PC-9 (cell line): Measurements from ENCODE around the gene UBXN11. TPM values are rescaled to one million over a fixed set of nuclear protein-coding genes. Genes with fewer than 3 reads are reported as not detected.

Source experiments
- BruUV-seq: library from RNA; stranded (reverse); fragments of 400-500 nt; replicated peaks from 2 replicates; lab custom pipeline; 2021; lab: Mats Ljungman, UMichigan
- CTCF ChIA-PET: fragments of 300-600 bp; sonication (Branson Sonifier 250); formaldehyde crosslinking; loops from one replicate; lab custom pipeline; 2022; ENCODE audit warnings: antibody characterized with exemption; lab: Charles Lee
- POLR2A ChIA-PET: fragments of 300-600 bp; sonication (Branson Sonifier 250); formaldehyde crosslinking; loops from one replicate; lab custom pipeline; 2022; ENCODE audit warnings: antibody characterized with exemption; ENCODE audit not compliant: unreplicated experiment; lab: Charles Lee
- DNase-seq, 2 experiments: peaks; one replicate each; pipeline versions ENCODE4 v3.0.0 to v3.0.0-alpha.2; 2015 to 2022; ENCODE audit warnings: mixed read lengths in 1 of 2
- H2AFZ ChIP-seq: fragments of 200-600 bp; sonication (generic); 2 replicates; pipeline ENCODE4 v1.8.1; 2017; ENCODE audit warnings: antibody characterized with exemption
- H3F3A ChIP-seq: fragments of 200-600 bp; sonication (generic); 2 replicates; pipeline ENCODE4 v1.8.1; 2017; ENCODE audit warnings: antibody characterized with exemption, mild to moderate bottlenecking, low read depth; ENCODE audit not compliant: insufficient read depth
- H3K27ac ChIP-seq: fragments of 200-600 bp; sonication (generic); 2 replicates; pipeline ENCODE4 v1.6.1; 2016; ENCODE audit warnings: mixed run types
- H3K27me3 ChIP-seq: fragments of 200-600 bp; sonication (generic); 2 replicates; pipeline ENCODE4 v1.6.1; 2016; ENCODE audit warnings: low read depth, mixed run types; ENCODE audit not compliant: insufficient read depth
- H3K36me3 ChIP-seq: fragments of 200-600 bp; sonication (generic); 2 replicates; pipeline ENCODE4 v1.6.1; 2016; ENCODE audit warnings: low read depth, mixed run types
- H3K4me1 ChIP-seq: fragments of 200-600 bp; sonication (generic); replicated peaks from 2 replicates; pipeline ENCODE4 v1.6.1; 2016; ENCODE audit warnings: mixed run types; ENCODE audit not compliant: insufficient read depth
- H3K4me2 ChIP-seq: fragments of 200-600 bp; sonication (generic); 2 replicates; pipeline ENCODE4 v1.6.1; 2017; ENCODE audit warnings: mixed run types
- H3K4me3 ChIP-seq: fragments of 200-600 bp; sonication (generic); 2 replicates; pipeline ENCODE4 v1.6.1; 2016; ENCODE audit warnings: mixed run types
- H3K79me2 ChIP-seq: fragments of 200-600 bp; sonication (generic); 2 replicates; pipeline ENCODE4 v1.6.1; 2017; ENCODE audit warnings: low read depth, mixed run types
- H3K9me2 ChIP-seq: fragments of 200-600 bp; sonication (generic); 2 replicates; pipeline ENCODE4 v1.8.1; 2017; ENCODE audit warnings: mild to moderate bottlenecking; ENCODE audit not compliant: insufficient read depth
- H3K9me3 ChIP-seq: fragments of 200-600 bp; sonication (generic); 2 replicates; pipeline ENCODE4 v1.8.1; 2016; ENCODE audit warnings: low read depth; ENCODE audit not compliant: insufficient read depth
- H4K20me1 ChIP-seq: fragments of 200-600 bp; sonication (generic); 2 replicates; pipeline ENCODE4 v1.8.1; 2017; ENCODE audit not compliant: insufficient read depth
- CTCF ChIP-seq: fragments of 200-600 bp; sonication (generic); conservative IDR thresholded peaks from 2 replicates; pipeline ENCODE4 v1.6.1; 2017; ENCODE audit warnings: mixed run types, antibody characterized with exemption, mild to moderate bottlenecking, moderate library complexity
- EZH2 ChIP-seq: fragments of 200-600 bp; sonication (generic); IDR thresholded peaks from 2 replicates; pipeline ENCODE4 v1.8.0; 2017; ENCODE audit warnings: antibody characterized with exemption, low read depth
- intact Hi-C: fragments of 100-400 bp; cut with micrococcal nuclease; formaldehyde crosslinking; loops from one replicate; pipeline ENCODE4 v1.10.0; 2022; ENCODE audit not compliant: unreplicated experiment
- total RNA-seq: library from RNA; stranded (reverse); gene quantifications from 2 replicates; pipeline ENCODE4 v1.2.3, GENCODE V29; 2021

Gene UBXN11
- total RNA-seq, 1 experiment from 2014 or later = 57.2 TPM

GRCh38 chr1:26281971-26282370 is 24.5 kb downstream of the UBXN11 start:
- intact Hi-C loops = no loop called here
- POLR2A ChIA-PET = interaction anchor here (0.5 to 0.6 kb wide), 2 partner anchors 583 to 1154 kb away, joined by 3 to 4 read pairs; no protein-coding TSS in a partner anchor
- BruUV-seq = no TSS peak

GRCh38 chr1:26281091-26281958 is 25.1 kb downstream of the UBXN11 start:
- Histone ChIP-seq H3K4me2 (peak overlapping the region; percentile 87), H3K9me2 (no peaks in the 10 kb centered on the region), H3K27ac (no peak overlapping the region), H3K36me3 (peaks cover 14% of the 10 kb centered on the region; the same call in 1 of the 2 replicates), H3K4me3 (no peak overlapping the region), H2AFZ (no peak overlapping the region), H3F3A (peaks cover 33% of the 10 kb centered on the region; the same call in 1 of the 2 replicates), H3K79me2 (peaks cover 9% of the 10 kb centered on the region; the same call in 1 of the 2 replicates), H4K20me1 (0 out of 2 replicates have a peak, but pooled peaks cover 3% of the 10 kb centered on the region), H3K27me3 (no peaks in the 10 kb centered on the region), H3K4me1 (peaks cover 47% of the 10 kb centered on the region), H3K9me3 (no peaks in the 10 kb centered on the region)
- POLR2A ChIA-PET = interaction anchor here (0.5 to 0.6 kb wide), 2 partner anchors 48 to 1155 kb away, joined by 3 read pairs; no protein-coding TSS in a partner anchor
- intact Hi-C loops = no loop called here
- no peak for TF ChIP-seq CTCF
- TF ChIP-seq EZH2 = no peak
- TSS peak; percentile 72 for BruUV-seq
- no peak for DNase-seq
- CTCF ChIA-PET = interaction anchor here (0.7 kb wide), 1 partner anchor 112 kb away, joined by 5 read pairs; no protein-coding TSS in a partner anchor

More at GRCh38 chr1:26281971-26282370, 24.5 kb downstream of the UBXN11 start:
- Histone ChIP-seq H3K27me3 (no peaks in the 10 kb centered on the region), H3K4me2 (no peak overlapping the region), H3K27ac (no peak overlapping the region), H3K4me1 (peaks cover 41% of the 10 kb centered on the region), H3K4me3 (no peak overlapping the region), H3F3A (peaks cover 27% of the 10 kb centered on the region; the same call in 1 of the 2 replicates), H3K79me2 (peaks cover 9% of the 10 kb centered on the region; the same call in 1 of the 2 replicates), H3K36me3 (peaks cover 8% of the 10 kb centered on the region; the same call in 1 of the 2 replicates), H3K9me2 (no peaks in the 10 kb centered on the region), H3K9me3 (no peaks in the 10 kb centered on the region), H4K20me1 (0 out of 2 replicates have a peak, but pooled peaks cover 3% of the 10 kb centered on the region), H2AFZ (no peak overlapping the region)
- peak in 1 of 2 experiments; percentile 28 for DNase-seq
- TF ChIP-seq EZH2 (no peak), CTCF (no peak)
- CTCF ChIA-PET = no interaction called here

- Histone ChIP-seq H3K4me3 (peak overlapping the region; percentile 62), H3K4me2 (peak overlapping the region; percentile 87), H3K27me3 (no peaks in the 10 kb centered on the region), H3K36me3 (peaks cover 14% of the 10 kb centered on the region; the same call in 1 of the 2 replicates), H3K4me1 (peaks cover 55% of the 10 kb centered on the region), H3K79me2 (peaks cover 9% of the 10 kb centered on the region; the same call in 1 of the 2 replicates), H3K27ac (peak overlapping the region; percentile 63), H4K20me1 (0 out of 2 replicates have a peak, but pooled peaks cover 3% of the 10 kb centered on the region), H2AFZ (peak overlapping the region; percentile 68), H3K9me2 (no peaks in the 10 kb centered on the region), H3F3A (peaks cover 42% of the 10 kb centered on the region), H3K9me3 (no peaks in the 10 kb centered on the region)
- ChIA-PET CTCF (interaction anchor here (0.6 to 0.7 kb wide), 3 partner anchors 30 to 120 kb away, joined by 5 to 13 read pairs (median 8); no protein-coding TSS in a partner anchor), POLR2A (interaction anchor here (0.6 kb wide), 1 partner anchor 47 kb away, joined by 3 read pairs; no protein-coding TSS in a partner anchor)
- TF ChIP-seq EZH2 = no peak
- DNase-seq = peak in 1 of 2 experiments; percentile 24
- intact Hi-C loops = no loop called here
- BruUV-seq = no TSS peak
Observed at GRCh38 chr1:26280333-26281042, 25.9 kb downstream of the UBXN11 start.
